WERI-Rb-1 (cell line): ENCODE data around the gene GPC5.

ENCODE experiments used
- DNase-seq: peaks from one replicate; pipeline ENCODE4 v3.0.0-alpha.2; 2020
- H3K27ac ChIP-seq: fragments of 250-450 bp; sonication (Bioruptor Pico); 2 replicates; pipeline ENCODE4 v1.5.1; 2020; ENCODE audit warnings: mild to moderate bottlenecking, moderate library complexity
- H3K27me3 ChIP-seq: fragments of 250-450 bp; sonication (Bioruptor Pico); 2 replicates; pipeline ENCODE4 v1.5.1; 2021; ENCODE audit warnings: mild to moderate bottlenecking, low read depth, moderate library complexity; ENCODE audit not compliant: insufficient read depth, severe bottlenecking
- H3K36me3 ChIP-seq: fragments of 250-450 bp; sonication (Bioruptor Pico); 2 replicates; pipeline ENCODE4 v1.5.1; 2020; ENCODE audit warnings: mild to moderate bottlenecking, moderate library complexity
- H3K4me3 ChIP-seq: 2 replicates; pipeline ENCODE4 v1.5.1; 2011; ENCODE audit warnings: low read depth, mild to moderate bottlenecking, control low read depth, low read length
- H3K9me3 ChIP-seq: fragments of 250-450 bp; sonication (Bioruptor Pico); 2 replicates; pipeline ENCODE4 v1.5.1; 2021; ENCODE audit warnings: mild to moderate bottlenecking, moderate library complexity; ENCODE audit not compliant: severe bottlenecking
- TF ChIP-seq, protein P1 (sequence below): IDR thresholded peaks from 2 replicates; pipeline ENCODE4 v1.5.1; 2011; ENCODE audit warnings: low read depth, mild to moderate bottlenecking, control low read depth, inconsistent platforms, low read length

Gene GPC5

DNA sequence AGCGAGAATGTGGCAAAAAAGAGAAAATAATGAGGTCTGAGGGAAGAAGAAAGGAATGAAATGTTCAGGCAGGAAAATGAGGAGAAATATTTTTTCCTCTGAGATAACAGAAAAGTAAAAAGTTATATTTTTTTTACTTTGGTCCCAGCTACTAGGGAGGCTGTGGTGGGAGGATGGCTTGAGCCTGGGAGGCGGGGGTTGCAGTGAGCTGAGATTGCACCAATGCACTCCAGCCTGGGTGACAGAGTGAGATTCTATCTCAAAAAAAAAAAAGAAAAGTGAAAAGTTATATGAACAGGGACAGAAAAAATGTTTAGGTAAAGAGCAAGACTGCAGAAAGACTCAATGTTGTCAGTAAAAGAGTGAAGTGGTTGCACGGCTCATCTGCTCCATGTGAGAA, 1224.5 kb downstream of the GPC5 start:
- no peak overlapping the region for H3K27ac ChIP-seq
- no peak for DNase-seq
- no peaks in the 10 kb centered on the region for H3K9me3 ChIP-seq
- TF ChIP-seq, protein P1, sequence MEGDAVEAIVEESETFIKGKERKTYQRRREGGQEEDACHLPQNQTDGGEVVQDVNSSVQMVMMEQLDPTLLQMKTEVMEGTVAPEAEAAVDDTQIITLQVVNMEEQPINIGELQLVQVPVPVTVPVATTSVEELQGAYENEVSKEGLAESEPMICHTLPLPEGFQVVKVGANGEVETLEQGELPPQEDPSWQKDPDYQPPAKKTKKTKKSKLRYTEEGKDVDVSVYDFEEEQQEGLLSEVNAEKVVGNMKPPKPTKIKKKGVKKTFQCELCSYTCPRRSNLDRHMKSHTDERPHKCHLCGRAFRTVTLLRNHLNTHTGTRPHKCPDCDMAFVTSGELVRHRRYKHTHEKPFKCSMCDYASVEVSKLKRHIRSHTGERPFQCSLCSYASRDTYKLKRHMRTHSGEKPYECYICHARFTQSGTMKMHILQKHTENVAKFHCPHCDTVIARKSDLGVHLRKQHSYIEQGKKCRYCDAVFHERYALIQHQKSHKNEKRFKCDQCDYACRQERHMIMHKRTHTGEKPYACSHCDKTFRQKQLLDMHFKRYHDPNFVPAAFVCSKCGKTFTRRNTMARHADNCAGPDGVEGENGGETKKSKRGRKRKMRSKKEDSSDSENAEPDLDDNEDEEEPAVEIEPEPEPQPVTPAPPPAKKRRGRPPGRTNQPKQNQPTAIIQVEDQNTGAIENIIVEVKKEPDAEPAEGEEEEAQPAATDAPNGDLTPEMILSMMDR, result no peak
- H3K4me3 ChIP-seq, result no peak overlapping the region
- H3K36me3 ChIP-seq, result no peaks in the 10 kb centered on the region
- no peaks in the 10 kb centered on the region for H3K27me3 ChIP-seq

DNA sequence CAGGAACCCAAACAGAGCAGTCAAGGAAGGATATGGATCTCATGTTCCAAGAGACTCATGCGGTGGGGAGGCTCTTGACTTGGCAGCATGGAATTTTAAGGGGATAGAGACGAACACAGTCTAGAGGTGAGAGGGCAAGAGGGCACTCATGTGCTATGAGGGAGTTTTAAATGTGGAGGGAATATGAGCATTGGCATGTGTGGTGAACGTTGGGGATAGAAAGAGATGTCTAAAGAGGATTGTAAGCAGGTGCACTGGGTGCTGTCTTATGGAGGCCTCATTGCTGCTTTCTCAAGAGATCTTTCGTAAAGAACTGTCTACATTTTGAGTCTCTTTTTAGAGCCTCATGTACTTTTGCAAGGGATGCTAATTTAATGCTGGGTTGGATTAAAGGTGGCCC, 1227.9 kb downstream of the GPC5 start:
- no peak overlapping the region for H3K4me3 ChIP-seq
- H3K9me3 ChIP-seq, result no peaks in the 10 kb centered on the region
- H3K27ac ChIP-seq, result no peak overlapping the region
- no peaks in the 10 kb centered on the region for H3K36me3 ChIP-seq
- DNase-seq, result no peak
- TF ChIP-seq, protein P1, result no peak
- no peaks in the 10 kb centered on the region for H3K27me3 ChIP-seq

DNA sequence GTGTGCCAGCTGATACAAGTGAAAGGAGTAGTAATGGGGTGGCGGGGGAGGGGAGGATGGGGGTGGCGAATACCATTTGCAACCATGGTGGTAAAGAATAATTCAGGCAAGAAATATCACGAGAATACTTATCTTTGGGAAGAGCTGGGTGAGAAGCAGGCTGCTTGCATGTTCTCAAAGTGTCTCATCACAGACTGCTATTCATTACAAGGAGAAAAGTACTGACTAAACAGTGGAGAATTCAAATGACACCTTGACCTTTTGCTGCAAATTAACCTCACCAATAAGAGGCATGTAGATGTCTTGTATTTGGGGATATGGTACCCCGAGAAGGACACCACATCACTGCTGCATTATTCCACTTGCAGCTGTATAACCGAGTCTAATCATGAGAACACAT, 1242.5 kb downstream of the GPC5 start:
- no peak overlapping the region for H3K27ac ChIP-seq
- TF ChIP-seq, protein P1, result no peak
- H3K4me3 ChIP-seq, result no peak overlapping the region
- H3K36me3 ChIP-seq, result 0 out of 2 replicates have a peak, but pooled peaks cover 2% of the 10 kb centered on the region
- no peaks in the 10 kb centered on the region for H3K27me3 ChIP-seq
- peaks cover 3% of the 10 kb centered on the region for H3K9me3 ChIP-seq
- DNase-seq, result no peak

DNA sequence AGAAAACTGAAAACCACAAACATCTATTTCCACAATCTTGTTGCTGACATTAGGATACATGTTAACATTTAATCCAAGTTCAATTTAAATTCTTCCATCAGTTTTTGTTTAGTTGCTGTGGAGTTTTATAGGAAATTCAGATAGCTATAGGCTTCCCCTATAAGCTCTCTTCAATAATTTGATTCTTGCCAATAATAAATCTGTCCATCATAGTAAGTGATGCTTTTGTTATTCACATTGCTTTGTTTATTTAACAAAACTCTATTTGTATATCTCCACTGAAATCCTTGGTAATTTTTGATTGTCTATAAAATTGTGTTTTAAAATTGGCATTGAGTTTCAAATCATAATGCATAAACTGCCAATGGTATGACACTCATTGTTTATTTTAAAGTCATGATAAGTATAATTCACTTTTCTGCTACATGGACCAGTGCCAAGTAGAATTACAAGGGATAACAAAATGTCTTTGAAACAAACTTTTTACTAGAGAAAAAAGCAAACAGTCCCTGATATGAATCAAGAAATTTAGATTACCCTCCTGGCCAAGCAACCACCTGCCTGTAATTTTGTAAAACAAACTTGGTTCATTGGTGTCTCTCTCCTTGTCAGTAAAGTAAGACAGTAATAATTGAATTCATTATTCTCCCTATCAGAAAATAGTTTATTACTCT, 1250.9 kb downstream of the GPC5 start:
- DNase-seq, result no peak
- no peaks in the 10 kb centered on the region for H3K9me3 ChIP-seq
- no peak overlapping the region for H3K4me3 ChIP-seq
- H3K27me3 ChIP-seq, result no peaks in the 10 kb centered on the region
- TF ChIP-seq, protein P1, result no peak
- H3K27ac ChIP-seq, result no peak overlapping the region
- no peaks in the 10 kb centered on the region for H3K36me3 ChIP-seq

DNA sequence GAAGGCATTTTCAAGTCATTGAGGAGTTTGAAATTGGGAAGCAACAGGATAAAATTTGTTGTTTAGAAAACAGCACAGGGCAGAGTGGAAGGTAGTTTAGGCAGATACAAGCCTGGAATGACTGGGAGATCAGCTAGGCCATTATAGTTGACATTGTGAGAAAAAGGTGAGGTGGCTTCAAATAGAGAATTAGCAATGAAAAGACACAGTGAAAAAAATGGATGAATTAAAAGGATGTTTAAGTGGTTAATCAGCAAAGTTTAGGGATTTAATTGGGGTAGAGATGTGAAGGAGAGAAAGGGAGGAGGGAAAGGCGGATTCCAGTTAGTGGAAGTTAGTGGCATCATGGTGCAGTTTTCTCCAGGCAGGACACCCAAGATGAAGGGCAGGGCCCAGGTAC, 1257.7 kb downstream of the GPC5 start:
- H3K4me3 ChIP-seq, result no peak overlapping the region
- no peaks in the 10 kb centered on the region for H3K9me3 ChIP-seq
- DNase-seq, result no peak
- H3K27me3 ChIP-seq, result no peaks in the 10 kb centered on the region
- no peak overlapping the region for H3K27ac ChIP-seq
- no peaks in the 10 kb centered on the region for H3K36me3 ChIP-seq
- TF ChIP-seq, protein P1, result no peak

DNA sequence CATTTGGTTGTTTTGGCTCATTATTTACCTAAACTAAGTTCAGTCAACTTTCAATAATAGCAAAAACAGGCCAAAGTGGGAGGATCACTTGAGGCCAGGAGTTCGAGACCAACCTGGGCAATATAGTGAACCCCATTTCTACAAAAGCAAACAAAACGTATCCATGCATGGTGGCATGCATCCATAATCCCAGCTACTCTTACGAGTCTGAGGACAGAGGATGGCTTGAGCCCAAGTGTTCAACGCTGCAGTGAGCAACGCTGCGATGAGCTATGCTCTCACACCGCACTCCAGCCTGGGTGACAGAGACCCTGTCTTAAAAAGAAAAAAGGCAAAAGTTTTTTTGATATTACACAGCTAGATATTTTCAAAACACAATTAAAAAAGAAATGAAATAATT, 1258.2 kb downstream of the GPC5 start:
- Histone ChIP-seq H3K36me3 (no peaks in the 10 kb centered on the region), H3K27me3 (no peaks in the 10 kb centered on the region), H3K4me3 (no peak overlapping the region), H3K9me3 (no peaks in the 10 kb centered on the region), H3K27ac (no peak overlapping the region)
- DNase-seq, result no peak
- TF ChIP-seq, protein P1, result no peak
